ENCODE measurements around the gene TEAD4.

- TF ChIP-seq CTCF (IDR thresholded peaks at IDR 0.05; ENCODE audit: poor library complexity) (no peak), EZH2phosphoT487 (IDR thresholded peaks at IDR 0.05; ENCODE audit: low read depth, severe bottlenecking, unreplicated experiment) (no peak)
Observed at GRCh38 chr12:3033539-3033867, 74.3 kb downstream of the TEAD4 start.

Measured in hepatocyte (in vitro differentiated cells).